K562 (cell line): ENCODE data around the gene ATP5PD. TPM values are rescaled to one million over a fixed set of nuclear protein-coding genes. Genes with fewer than 3 reads are reported as not detected.

Experiments
- ADNP ChIP-seq: fragments of 200-800 bp; sonication (Bioruptor generic); IDR thresholded peaks from 2 replicates; pipeline ENCODE4 v1.6.1; 2016; ENCODE audit warnings: missing genetic modification characterization, missing compliant biosample characterization
- ARNT ChIP-seq, 2 experiments: fragments of 450-650 bp; IDR thresholded peaks; 2 replicates each; pipeline ENCODE4 v1.6.1; 2016; ENCODE audit warnings: mild to moderate bottlenecking in 1 of 2
- FOXA3 ChIP-seq, 2 experiments: fragments of 450-650 bp in 1 of 2; sonication (generic) in 1 of 2; formaldehyde crosslinking; IDR thresholded peaks in 1 of 2; conservative IDR thresholded peaks in 1 of 2; 2 replicates each; pipeline versions ENCODE4 v1.4.0 to v1.8.0; 2020 to 2022; ENCODE audit warnings: mild to moderate bottlenecking in 2 of 2, missing genetic modification reagents in 1 of 2
- GABPB1 ChIP-seq: sonication (generic); formaldehyde crosslinking; IDR thresholded peaks from 2 replicates; pipeline ENCODE4 v1.8.0; 2022; ENCODE audit warnings: mild to moderate bottlenecking, missing genetic modification reagents
- IRF2 ChIP-seq: sonication (generic); formaldehyde crosslinking; IDR thresholded peaks from 2 replicates; pipeline ENCODE4 v1.8.1; 2022; ENCODE audit warnings: mild to moderate bottlenecking, missing genetic modification reagents
- MAZ ChIP-seq, 2 experiments: fragments of 450-650 bp in 1 of 2; sonication (generic) in 1 of 2; formaldehyde crosslinking; IDR thresholded peaks in 1 of 2; conservative IDR thresholded peaks in 1 of 2; 2 replicates each; pipeline versions ENCODE4 v1.4.0 to v1.5.0; 2020; ENCODE audit warnings: mild to moderate bottlenecking in 1 of 2, missing genetic modification reagents in 1 of 2
- MEIS2 ChIP-seq: fragments of 450-650 bp; IDR thresholded peaks from 2 replicates; pipeline ENCODE4 v1.6.1; 2014; ENCODE audit warnings: mild to moderate bottlenecking; ENCODE audit not compliant: partially characterized antibody
- MYBL2 ChIP-seq, 2 experiments: fragments of 450-650 bp in 1 of 2; sonication (generic) in 1 of 2; formaldehyde crosslinking in 1 of 2; IDR thresholded peaks; 2 replicates each; pipeline versions ENCODE4 v1.6.1 to v1.8.1; 2017 to 2022; ENCODE audit warnings: borderline replicate concordance in 1 of 2, inconsistent platforms in 1 of 2, low read depth in 1 of 2, mild to moderate bottlenecking in 1 of 2, missing genetic modification reagents in 1 of 2, moderate library complexity in 1 of 2
- NR2C2 ChIP-seq, 2 experiments: fragments of 200-800 bp in 1 of 2; sonication (Bioruptor generic) in 1 of 2; sonication (generic) in 1 of 2; formaldehyde crosslinking in 1 of 2; IDR thresholded peaks; 2 replicates each; pipeline versions ENCODE4 v1.6.1 to v1.8.0; 2016 to 2022; ENCODE audit warnings: mild to moderate bottlenecking in 1 of 2, missing compliant biosample characterization in 1 of 2, missing genetic modification characterization in 1 of 2, missing genetic modification reagents in 1 of 2
- POLR2AphosphoS5 ChIP-seq: IDR thresholded peaks from 2 replicates; pipeline ENCODE4 v1.6.1; 2011; ENCODE audit warnings: mild to moderate bottlenecking, low read depth, low read length, moderate library complexity; ENCODE audit not compliant: control insufficient read depth, insufficient read depth
- RCOR1 ChIP-seq, 2 experiments: IDR thresholded peaks; 2 replicates each; pipeline ENCODE4 v1.6.1; 2012; ENCODE audit warnings: low read depth in 2 of 2, low read length in 2 of 2, borderline replicate concordance in 1 of 2, improper control_type of control experiment in 1 of 2
- SIN3B ChIP-seq: fragments of 450-650 bp; IDR thresholded peaks from 2 replicates; pipeline ENCODE4 v1.6.1; 2017; ENCODE audit warnings: low read depth, mild to moderate bottlenecking, moderate library complexity
- SMAD1 ChIP-seq: fragments of 150-350 bp; IDR thresholded peaks from 2 replicates; pipeline ENCODE4 v1.6.1; 2014; ENCODE audit warnings: low read length, low read depth; ENCODE audit not compliant: partially characterized antibody
- SMARCA5 ChIP-seq: fragments of 450-650 bp; IDR thresholded peaks from 2 replicates; pipeline ENCODE4 v1.6.1; 2016
- SMARCC2 ChIP-seq: fragments of 450-650 bp; IDR thresholded peaks from 2 replicates; pipeline ENCODE4 v1.6.1; 2017; ENCODE audit warnings: antibody characterized with exemption, moderate library complexity, mild to moderate bottlenecking, low read depth
- TBP ChIP-seq: optimal IDR thresholded peaks from 2 replicates; pipeline ENCODE3; 2011; ENCODE audit warnings: low read depth, low read length, improper control_type of control experiment
- YBX1 ChIP-seq: fragments of 450-650 bp; IDR thresholded peaks from 2 replicates; pipeline ENCODE4 v1.7.1; 2016; ENCODE audit warnings: mild to moderate bottlenecking
- ZKSCAN8 ChIP-seq: fragments of 200-800 bp; sonication (Bioruptor generic); IDR thresholded peaks from 2 replicates; pipeline ENCODE4 v1.6.1; 2016; ENCODE audit warnings: missing genetic modification characterization, missing compliant biosample characterization
- ZNF239 ChIP-seq: fragments of 250-450 bp; sonication (Bioruptor Pico); IDR thresholded peaks from 2 replicates; pipeline ENCODE4 v1.4.0; 2020; ENCODE audit warnings: mild to moderate bottlenecking
- ZNF253 ChIP-seq: fragments of 250-450 bp; sonication (Bioruptor Pico); conservative IDR thresholded peaks from 2 replicates; pipeline ENCODE4 v1.6.1; 2021; ENCODE audit warnings: mild to moderate bottlenecking
- polyA plus RNA-seq, 8 experiments: library from polyadenylated mRNA; depleted of rRNA in 4 of 8; stranded (reverse) in 5 of 8; unstranded in 3 of 8; fragments of >200 nt; fragmentation: Nextera tagmentation in 2 of 8; fragmentation: Illumina TruSeq in 1 of 8; extraction: Ambion mirVana in 2 of 8; extraction: Trizol in 1 of 8; gene quantifications; 2 replicates each; pipeline versions ENCODE4 v1.2.1 to v1.2.3, GENCODE V29; 2011 to 2014; ENCODE audit warnings: inconsistent platforms in 1 of 8, missing spikeins in 1 of 8
- total RNA-seq, 7 experiments: library from RNA; depleted of rRNA in 6 of 7; stranded (reverse); fragments of >200 nt in 6 of 7; fragmentation: Illumina TruSeq in 2 of 7; extraction: Trizol in 2 of 7; gene quantifications; 2 replicates each; pipeline versions ENCODE4 v1.2.1 to v1.2.3, GENCODE V29; 2011 to 2021; ENCODE audit warnings: low replicate concordance in 1 of 7
- TF ChIP-seq, protein P1 (sequence below): fragments of 250-450 bp; sonication (Bioruptor Pico); IDR thresholded peaks from 2 replicates; pipeline ENCODE4 v1.8.0; 2021; ENCODE audit warnings: mild to moderate bottlenecking, moderate library complexity
- TF ChIP-seq, protein P2 (sequence below), 2 experiments: fragments of 450-650 bp in 1 of 2; sonication (generic) in 1 of 2; formaldehyde crosslinking in 1 of 2; IDR thresholded peaks in 1 of 2; conservative IDR thresholded peaks in 1 of 2; 2 replicates each; pipeline versions ENCODE4 v1.6.1 to v1.8.1; 2016 to 2023; ENCODE audit warnings: mild to moderate bottlenecking in 2 of 2, moderate library complexity in 2 of 2, inconsistent platforms in 1 of 2, missing genetic modification reagents in 1 of 2
- TF ChIP-seq, protein P3 (sequence below): fragments of 450-650 bp; IDR thresholded peaks from 2 replicates; pipeline ENCODE4 v1.6.1; 2014; ENCODE audit warnings: low read depth, mild to moderate bottlenecking, moderate library complexity, borderline replicate concordance

ATP5PD gene
- total and polyA plus RNA-seq, 9 of the 15 experiments (the other 6 are each of a cell fraction or from before 2014, with no cell fraction given) = 271 to 828 (median 432) TPM

DNA sequence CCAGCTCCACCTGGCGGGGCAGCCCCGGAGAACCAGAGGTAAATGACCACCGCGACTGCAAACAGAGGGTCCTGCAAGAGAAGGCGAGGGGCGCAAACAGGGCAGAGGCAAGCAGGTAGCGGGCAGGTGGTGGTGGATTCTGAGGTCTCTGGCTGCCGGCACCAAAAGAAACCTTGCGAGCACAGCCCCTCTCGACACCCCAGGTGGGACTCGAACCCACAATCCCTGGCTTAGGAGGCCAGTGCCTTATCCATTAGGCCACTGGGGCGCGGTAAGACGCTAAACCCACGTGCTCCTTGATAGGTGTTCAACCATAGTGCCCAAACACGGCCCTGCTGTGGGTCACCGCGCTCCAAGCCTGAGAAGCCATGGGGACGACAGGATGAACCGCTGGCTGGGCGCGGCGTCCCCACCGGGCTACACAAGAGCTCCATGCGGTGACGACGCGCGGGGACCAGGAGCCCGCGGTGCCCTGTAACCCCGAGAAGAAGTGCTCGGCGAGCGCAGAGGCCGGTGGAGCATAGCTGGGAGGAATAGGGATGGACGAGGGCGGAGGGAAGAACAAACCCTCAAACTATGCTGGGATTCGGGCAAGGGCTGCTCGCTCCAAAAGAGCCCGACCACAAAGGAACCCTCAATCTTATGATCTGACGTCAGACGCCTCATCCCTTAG, 12.4 kb downstream of the ATP5PD start (continued):
- TF ChIP-seq TBP (peak; percentile 99), ZKSCAN8 (CRISPR knock-in tag) (no peak), MEIS2 (no peak), ZNF239 (no peak), ARNT (IDR thresholded peaks at IDR 0.05) (peak in 1 of 2 experiments; percentile 98; a peak in 2 of 4 replicates), SMARCA5 (0 out of 2 replicates have a peak, but pooled peaks have one; percentile 67), MAZ (CRISPR knock-in tag; conservative IDR thresholded peaks at IDR 0.05 in 1 of 2, IDR thresholded peaks at IDR 0.05 in 1 of 2) (peak; percentile 61 to 84; a peak in 3 of 4 replicates), MYBL2 (IDR thresholded peaks at IDR 0.05; ENCODE audit: low read depth) (no peak), MYBL2 (CRISPR knock-in tag; IDR thresholded peaks at IDR 0.05; ENCODE audit: borderline replicate concordance) (no peak), NR2C2 (CRISPR knock-in tag; IDR thresholded peaks at IDR 0.05) (peak; percentile 58; the same call in 1 of the 2 replicates), NR2C2 (tag; IDR thresholded peaks at IDR 0.05) (no peak), SMARCC2 (no peak), RCOR1 (IDR thresholded peaks at IDR 0.05; ENCODE audit: borderline replicate concordance in 1 of 2, low read depth in 2 of 2, low read length in 2 of 2) (peak in 1 of 2 experiments; percentile 70; a peak in 3 of 4 replicates), SIN3B (no peak; the same call in 1 of the 2 replicates), FOXA3 (CRISPR knock-in tag; conservative IDR thresholded peaks at IDR 0.05 in 1 of 2, IDR thresholded peaks at IDR 0.05 in 1 of 2) (peak in 1 of 2 experiments; percentile 86; a peak in 2 of 4 replicates), YBX1 (no peak), GABPB1 (CRISPR knock-in tag) (peak; percentile 17), ADNP (tag) (peak; percentile 96), IRF2 (CRISPR knock-in tag) (no peak), SMAD1 (no peak), ZNF253 (CRISPR knock-in tag) (no peak), POLR2AphosphoS5 (no peak)
- TF ChIP-seq, protein P1, sequence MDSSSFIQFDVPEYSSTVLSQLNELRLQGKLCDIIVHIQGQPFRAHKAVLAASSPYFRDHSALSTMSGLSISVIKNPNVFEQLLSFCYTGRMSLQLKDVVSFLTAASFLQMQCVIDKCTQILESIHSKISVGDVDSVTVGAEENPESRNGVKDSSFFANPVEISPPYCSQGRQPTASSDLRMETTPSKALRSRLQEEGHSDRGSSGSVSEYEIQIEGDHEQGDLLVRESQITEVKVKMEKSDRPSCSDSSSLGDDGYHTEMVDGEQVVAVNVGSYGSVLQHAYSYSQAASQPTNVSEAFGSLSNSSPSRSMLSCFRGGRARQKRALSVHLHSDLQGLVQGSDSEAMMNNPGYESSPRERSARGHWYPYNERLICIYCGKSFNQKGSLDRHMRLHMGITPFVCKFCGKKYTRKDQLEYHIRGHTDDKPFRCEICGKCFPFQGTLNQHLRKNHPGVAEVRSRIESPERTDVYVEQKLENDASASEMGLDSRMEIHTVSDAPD (CRISPR knock-in tag) = no peak
- TF ChIP-seq, protein P2, sequence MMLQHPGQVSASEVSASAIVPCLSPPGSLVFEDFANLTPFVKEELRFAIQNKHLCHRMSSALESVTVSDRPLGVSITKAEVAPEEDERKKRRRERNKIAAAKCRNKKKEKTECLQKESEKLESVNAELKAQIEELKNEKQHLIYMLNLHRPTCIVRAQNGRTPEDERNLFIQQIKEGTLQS (IDR thresholded peaks at IDR 0.05) = no peak
- TF ChIP-seq, protein P2 (CRISPR knock-in tag; conservative IDR thresholded peaks at IDR 0.05) = no peak
- TF ChIP-seq, protein P3, sequence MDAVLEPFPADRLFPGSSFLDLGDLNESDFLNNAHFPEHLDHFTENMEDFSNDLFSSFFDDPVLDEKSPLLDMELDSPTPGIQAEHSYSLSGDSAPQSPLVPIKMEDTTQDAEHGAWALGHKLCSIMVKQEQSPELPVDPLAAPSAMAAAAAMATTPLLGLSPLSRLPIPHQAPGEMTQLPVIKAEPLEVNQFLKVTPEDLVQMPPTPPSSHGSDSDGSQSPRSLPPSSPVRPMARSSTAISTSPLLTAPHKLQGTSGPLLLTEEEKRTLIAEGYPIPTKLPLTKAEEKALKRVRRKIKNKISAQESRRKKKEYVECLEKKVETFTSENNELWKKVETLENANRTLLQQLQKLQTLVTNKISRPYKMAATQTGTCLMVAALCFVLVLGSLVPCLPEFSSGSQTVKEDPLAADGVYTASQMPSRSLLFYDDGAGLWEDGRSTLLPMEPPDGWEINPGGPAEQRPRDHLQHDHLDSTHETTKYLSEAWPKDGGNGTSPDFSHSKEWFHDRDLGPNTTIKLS = no peak
